ENCODE data around the gene PHETA1.

Gene PHETA1

GRCh38 chr12:111368291-111368787, 556 bp downstream of the PHETA1 start:
- peak in 1 of 5 experiments; percentile 1 for DNase-seq

DNA sequence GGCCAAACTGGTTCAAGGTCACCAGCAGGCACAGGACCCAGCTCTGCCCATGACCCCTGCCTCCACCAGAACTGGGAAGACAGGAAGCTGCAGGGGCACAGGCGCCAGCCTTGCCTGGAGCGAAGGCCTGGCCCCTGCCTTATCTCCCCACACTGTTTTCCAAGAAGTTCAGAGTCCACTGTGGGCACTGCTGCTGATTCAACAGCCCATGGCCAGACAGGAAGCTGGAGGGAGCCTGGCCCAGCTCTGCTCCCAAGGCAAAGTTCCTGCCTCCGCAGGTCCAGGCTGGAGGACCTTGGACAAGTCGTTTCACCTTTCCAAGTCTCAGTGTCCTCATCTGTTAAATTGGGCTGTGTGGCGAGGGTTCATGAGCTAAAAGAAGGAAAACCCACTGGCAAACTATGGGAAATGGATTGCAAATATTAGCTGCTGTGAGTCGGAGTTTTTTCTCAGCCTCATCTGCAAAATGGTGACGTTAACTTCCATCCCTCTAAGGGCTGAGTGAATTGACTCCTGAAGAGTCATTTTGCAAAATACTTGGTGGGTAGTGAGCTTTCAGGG, 1.2 kb downstream of the PHETA1 start:
- no peak for DNase-seq

- DNase-seq, result no peak
Observed at GRCh38 chr12:111366583-111366982, 2.3 kb downstream of the PHETA1 start.

- DNase-seq, result no peak
Observed at GRCh38 chr12:111366075-111366474, 2.8 kb downstream of the PHETA1 start.

GRCh38 chr12:111363578-111363977, 5.3 kb downstream of the PHETA1 start:
- no peak for DNase-seq

- no peak for DNase-seq
Observed at GRCh38 chr12:111362687-111363475, 6.0 kb downstream of the PHETA1 start.

- DNase-seq, result no peak
Observed at GRCh38 chr12:111361717-111362576, 6.9 kb downstream of the PHETA1 start.

DNA sequence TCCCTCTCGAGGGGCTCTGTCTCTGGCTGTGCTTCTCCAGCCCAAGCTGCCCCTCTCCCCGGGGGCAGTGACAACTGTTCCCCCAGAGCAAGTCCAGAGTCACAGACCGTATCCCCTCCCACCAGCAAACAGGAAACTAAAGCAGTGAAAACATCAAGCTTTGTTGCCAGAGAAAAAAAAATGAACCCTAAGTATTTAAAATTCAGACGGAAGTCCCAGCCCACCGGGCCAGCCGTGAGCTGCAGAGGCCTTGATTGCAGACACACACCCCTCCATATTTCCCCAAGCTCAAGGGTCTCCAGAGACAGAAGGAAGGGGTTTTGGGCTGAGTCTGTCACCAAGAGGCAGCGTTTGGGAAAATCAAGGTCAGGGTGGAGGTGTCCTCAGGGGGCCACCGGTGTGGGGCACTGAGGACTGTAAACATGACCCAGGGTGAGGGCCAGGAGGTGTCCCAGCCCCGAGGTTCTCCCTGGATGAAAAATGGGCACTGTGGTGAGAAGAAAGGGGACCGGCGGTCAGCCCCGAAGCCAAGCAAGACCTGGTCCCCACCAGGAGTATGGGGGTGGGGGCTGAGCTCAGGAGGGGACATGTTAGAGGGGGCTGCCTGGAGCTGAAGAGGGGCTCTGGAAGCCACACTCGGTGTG, 7.7 kb downstream of the PHETA1 start:
- no peak for DNase-seq

GRCh38 chr12:111360325-111360930, 8.5 kb downstream of the PHETA1 start:
- DNase-seq, result no peak

GRCh38 chr12:111359914-111360276, 9.0 kb downstream of the PHETA1 start:
- no peak for DNase-seq

DNA sequence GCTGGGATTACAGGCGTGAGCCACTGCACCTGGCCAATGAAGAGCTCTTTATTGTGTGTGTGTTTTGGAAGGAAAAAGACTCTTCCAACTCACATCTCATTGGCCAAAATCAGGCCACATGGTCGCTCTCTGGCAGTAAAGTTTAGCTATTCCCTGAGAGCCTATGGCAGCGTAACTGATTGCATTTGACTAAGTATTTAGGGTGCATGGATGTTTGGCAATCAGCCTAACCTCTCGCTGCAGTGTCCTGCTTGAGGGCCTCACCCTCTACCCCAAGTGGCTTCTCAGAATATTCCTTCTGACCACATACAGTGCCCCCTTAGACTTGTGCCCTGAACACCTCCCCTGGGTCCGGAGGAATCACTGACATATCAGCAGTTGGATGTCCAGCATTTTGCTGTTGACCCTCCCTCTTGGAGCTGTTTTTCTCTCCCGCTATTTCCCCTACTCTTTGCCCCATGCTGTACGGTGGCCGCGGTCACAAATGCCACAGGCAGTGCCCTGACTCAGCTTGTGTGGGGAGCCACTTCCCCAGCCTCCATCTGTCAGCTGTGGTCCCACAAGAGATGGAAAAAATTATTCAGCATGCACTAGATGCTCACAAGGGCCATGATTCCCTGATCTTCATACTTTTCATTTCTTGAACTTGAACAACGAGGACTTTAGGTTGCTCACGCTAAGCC, 9.5 kb downstream of the PHETA1 start:
- DNase-seq, result peak in 1 of 5 experiments; percentile 39

- DNase-seq, result no peak
Observed at GRCh38 chr12:111355201-111355925, 13.5 kb downstream of the PHETA1 start.

- no peak for DNase-seq
Observed at GRCh38 chr12:111354511-111354910, 14.4 kb downstream of the PHETA1 start.

- DNase-seq, result no peak
Observed at GRCh38 chr12:111353603-111354295, 15.1 kb downstream of the PHETA1 start.

- no peak for DNase-seq
Observed at GRCh38 chr12:111353026-111353425, 15.9 kb downstream of the PHETA1 start.

DNA sequence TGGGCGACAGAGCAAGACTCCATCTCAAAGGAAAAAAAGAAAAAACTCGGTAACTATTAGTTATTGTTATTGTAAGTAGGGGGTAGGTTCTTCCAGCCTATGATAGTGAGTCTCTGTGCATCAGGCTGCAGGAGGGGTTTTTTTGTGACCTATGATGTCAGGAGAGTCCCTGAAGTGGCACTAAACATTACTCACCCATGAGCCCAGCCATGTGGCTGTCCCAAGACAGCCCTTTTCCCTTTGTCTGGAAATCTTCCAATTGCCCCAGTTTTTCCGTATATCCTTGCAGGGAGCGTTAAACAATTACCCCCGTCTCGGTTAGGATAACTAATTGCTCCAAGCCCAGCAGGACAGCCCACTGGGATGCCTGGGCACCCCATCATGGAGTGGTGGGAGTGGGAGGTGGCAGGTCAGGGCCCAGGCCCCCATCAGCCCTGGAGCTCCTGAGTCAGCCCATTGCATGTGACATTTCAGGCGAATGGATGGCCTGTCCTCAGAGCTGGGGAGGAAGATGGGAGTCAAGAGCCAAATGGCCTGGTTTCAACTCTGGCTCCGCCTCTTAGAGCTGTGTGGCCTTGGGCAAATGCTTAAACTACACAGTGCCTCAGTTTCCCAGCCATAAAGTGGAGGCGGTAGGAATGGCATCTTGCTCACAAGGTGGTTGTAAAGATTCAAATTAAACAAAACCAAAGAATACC, 16.4 kb downstream of the PHETA1 start:
- no peak for DNase-seq

DNA sequence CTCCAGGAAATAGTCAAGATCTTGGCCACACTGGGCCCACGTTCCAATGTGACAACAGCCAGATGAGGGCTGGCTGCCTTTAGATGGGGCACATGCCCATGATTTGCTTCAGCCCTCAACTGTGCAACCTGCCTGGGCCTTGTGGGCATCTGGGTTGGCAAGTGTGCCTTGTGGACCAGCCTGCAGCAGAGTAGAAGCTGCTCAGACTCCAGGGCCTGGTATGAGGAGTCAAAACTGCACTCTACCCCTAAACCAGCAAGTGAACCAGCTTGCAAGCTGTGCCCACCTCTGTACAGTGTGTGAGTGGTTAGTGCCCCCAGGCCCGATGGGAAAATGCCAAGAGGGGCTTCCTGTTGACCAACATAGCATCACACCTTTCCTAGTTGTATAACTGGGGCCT, 17.9 kb downstream of the PHETA1 start:
- DNase-seq, result no peak

GRCh38 chr12:111349748-111350520, 19.0 kb downstream of the PHETA1 start:
- no peak for DNase-seq

All from T-helper 2 cell (primary cell).